GM21447 (cell line): ENCODE results near the gene TAF5L.
"Not testable (repeated sequence)": the region's sequence is repeated elsewhere in the genome, so short reads cannot be mapped to it uniquely, and the experiment has no call there.

ENCODE experiments used
- ATAC-seq: cut with Tn5 transposase; IDR thresholded peaks from one replicate; pipeline ENCODE4 v1.9.1; 2021; ENCODE audit not compliant: unreplicated experiment

The TAF5L gene

GRCh38 chr1:229642970-229643369 lies 17.0 kb upstream of the TAF5L start:
- no peak for ATAC-seq

- no peak for ATAC-seq
Observed at GRCh38 chr1:229642376-229642775, 16.5 kb upstream of the TAF5L start.

- no peak for ATAC-seq
Observed at GRCh38 chr1:229641306-229641705, 15.4 kb upstream of the TAF5L start.

GRCh38 chr1:229640455-229640854 lies 14.5 kb upstream of the TAF5L start:
- ATAC-seq: no peak

GRCh38 chr1:229637746-229638145 lies 11.8 kb upstream of the TAF5L start:
- ATAC-seq: no peak

GRCh38 chr1:229636042-229636441 lies 10.1 kb upstream of the TAF5L start:
- ATAC-seq: no peak

- no peak for ATAC-seq
Observed at GRCh38 chr1:229631966-229632365, 6.0 kb upstream of the TAF5L start.

GRCh38 chr1:229631148-229631547 lies 5.2 kb upstream of the TAF5L start:
- ATAC-seq: no peak

GRCh38 chr1:229629261-229629660 lies 3.3 kb upstream of the TAF5L start:
- ATAC-seq: no peak

- ATAC-seq: no peak
Observed at GRCh38 chr1:229627003-229627402, 1.1 kb upstream of the TAF5L start.

- ATAC-seq: peak; percentile 38
Observed at GRCh38 chr1:229625071-229625914, 629 bp downstream of the TAF5L start.

GRCh38 chr1:229624521-229625070 lies 1.3 kb downstream of the TAF5L start:
- no peak for ATAC-seq

GRCh38 chr1:229623838-229624237 lies 2.1 kb downstream of the TAF5L start:
- ATAC-seq: no peak

GRCh38 chr1:229623225-229623624 lies 2.7 kb downstream of the TAF5L start:
- ATAC-seq: no peak

- ATAC-seq: not testable (repeated sequence)
Observed at GRCh38 chr1:229622641-229623120, 3.2 kb downstream of the TAF5L start.

- ATAC-seq: no peak
Observed at GRCh38 chr1:229621663-229622062, 4.3 kb downstream of the TAF5L start.

- ATAC-seq: no peak
Observed at GRCh38 chr1:229620876-229621275, 5.0 kb downstream of the TAF5L start.

GRCh38 chr1:229619614-229620013 lies 6.3 kb downstream of the TAF5L start:
- ATAC-seq: no peak

GRCh38 chr1:229619002-229619401 lies 6.9 kb downstream of the TAF5L start:
- no peak for ATAC-seq

- no peak for ATAC-seq
Observed at GRCh38 chr1:229617351-229618100, 8.4 kb downstream of the TAF5L start.

- no peak for ATAC-seq
Observed at GRCh38 chr1:229614701-229615100, 11.2 kb downstream of the TAF5L start.

- ATAC-seq: no peak
Observed at GRCh38 chr1:229613938-229614337, 12.0 kb downstream of the TAF5L start.
